PC-9 (cell line): Measurements from ENCODE around the gene EXTL1. TPM values are rescaled to one million over a fixed set of nuclear protein-coding genes. Genes with fewer than 3 reads are reported as not detected.

ENCODE experiments used
- BruUV-seq: library from RNA; stranded (reverse); fragments of 400-500 nt; replicated peaks from 2 replicates; lab custom pipeline; 2021; lab: Mats Ljungman, UMichigan
- CTCF ChIA-PET: fragments of 300-600 bp; sonication (Branson Sonifier 250); formaldehyde crosslinking; loops from one replicate; lab custom pipeline; 2022; ENCODE audit warnings: antibody characterized with exemption; lab: Charles Lee
- POLR2A ChIA-PET: fragments of 300-600 bp; sonication (Branson Sonifier 250); formaldehyde crosslinking; loops from one replicate; lab custom pipeline; 2022; ENCODE audit warnings: antibody characterized with exemption; ENCODE audit not compliant: unreplicated experiment; lab: Charles Lee
- DNase-seq, 2 experiments: peaks; one replicate each; pipeline versions ENCODE4 v3.0.0 to v3.0.0-alpha.2; 2015 to 2022; ENCODE audit warnings: mixed read lengths in 1 of 2
- H2AFZ ChIP-seq: fragments of 200-600 bp; sonication (generic); 2 replicates; pipeline ENCODE4 v1.8.1; 2017; ENCODE audit warnings: antibody characterized with exemption
- H3F3A ChIP-seq: fragments of 200-600 bp; sonication (generic); 2 replicates; pipeline ENCODE4 v1.8.1; 2017; ENCODE audit warnings: antibody characterized with exemption, mild to moderate bottlenecking, low read depth; ENCODE audit not compliant: insufficient read depth
- H3K27ac ChIP-seq: fragments of 200-600 bp; sonication (generic); 2 replicates; pipeline ENCODE4 v1.6.1; 2016; ENCODE audit warnings: mixed run types
- H3K27me3 ChIP-seq: fragments of 200-600 bp; sonication (generic); 2 replicates; pipeline ENCODE4 v1.6.1; 2016; ENCODE audit warnings: low read depth, mixed run types; ENCODE audit not compliant: insufficient read depth
- H3K36me3 ChIP-seq: fragments of 200-600 bp; sonication (generic); 2 replicates; pipeline ENCODE4 v1.6.1; 2016; ENCODE audit warnings: low read depth, mixed run types
- H3K4me1 ChIP-seq: fragments of 200-600 bp; sonication (generic); replicated peaks from 2 replicates; pipeline ENCODE4 v1.6.1; 2016; ENCODE audit warnings: mixed run types; ENCODE audit not compliant: insufficient read depth
- H3K4me2 ChIP-seq: fragments of 200-600 bp; sonication (generic); 2 replicates; pipeline ENCODE4 v1.6.1; 2017; ENCODE audit warnings: mixed run types
- H3K4me3 ChIP-seq: fragments of 200-600 bp; sonication (generic); 2 replicates; pipeline ENCODE4 v1.6.1; 2016; ENCODE audit warnings: mixed run types
- H3K79me2 ChIP-seq: fragments of 200-600 bp; sonication (generic); 2 replicates; pipeline ENCODE4 v1.6.1; 2017; ENCODE audit warnings: low read depth, mixed run types
- H3K9me2 ChIP-seq: fragments of 200-600 bp; sonication (generic); 2 replicates; pipeline ENCODE4 v1.8.1; 2017; ENCODE audit warnings: mild to moderate bottlenecking; ENCODE audit not compliant: insufficient read depth
- H3K9me3 ChIP-seq: fragments of 200-600 bp; sonication (generic); 2 replicates; pipeline ENCODE4 v1.8.1; 2016; ENCODE audit warnings: low read depth; ENCODE audit not compliant: insufficient read depth
- H4K20me1 ChIP-seq: fragments of 200-600 bp; sonication (generic); 2 replicates; pipeline ENCODE4 v1.8.1; 2017; ENCODE audit not compliant: insufficient read depth
- CTCF ChIP-seq: fragments of 200-600 bp; sonication (generic); conservative IDR thresholded peaks from 2 replicates; pipeline ENCODE4 v1.6.1; 2017; ENCODE audit warnings: mixed run types, antibody characterized with exemption, mild to moderate bottlenecking, moderate library complexity
- EZH2 ChIP-seq: fragments of 200-600 bp; sonication (generic); IDR thresholded peaks from 2 replicates; pipeline ENCODE4 v1.8.0; 2017; ENCODE audit warnings: antibody characterized with exemption, low read depth
- intact Hi-C: fragments of 100-400 bp; cut with micrococcal nuclease; formaldehyde crosslinking; loops from one replicate; pipeline ENCODE4 v1.10.0; 2022; ENCODE audit not compliant: unreplicated experiment
- total RNA-seq: library from RNA; stranded (reverse); gene quantifications from 2 replicates; pipeline ENCODE4 v1.2.3, GENCODE V29; 2021

Gene EXTL1
- total RNA-seq, 1 experiment from 2014 or later: 0.13 TPM

GRCh38 chr1:25994402-25995150 lies 27.0 kb upstream of the EXTL1 start:
- Histone ChIP-seq H3F3A (peaks cover 7% of the 10 kb centered on the region; the same call in 1 of the 2 replicates), H3K9me3 (no peaks in the 10 kb centered on the region), H3K27ac (no peak overlapping the region), H3K9me2 (no peaks in the 10 kb centered on the region), H3K4me2 (no peak overlapping the region), H3K79me2 (no peaks in the 10 kb centered on the region), H3K4me3 (no peak overlapping the region), H3K36me3 (no peaks in the 10 kb centered on the region), H3K27me3 (no peaks in the 10 kb centered on the region), H2AFZ (no peak overlapping the region), H4K20me1 (no peaks in the 10 kb centered on the region), H3K4me1 (peaks cover 12% of the 10 kb centered on the region)
- TF ChIP-seq EZH2: no peak
- TF ChIP-seq CTCF: no peak
- no peak for DNase-seq
- no TSS peak for BruUV-seq
- ChIA-PET CTCF (no interaction called here), POLR2A (interaction anchor here (0.6 kb wide), 1 partner anchor 8 kb away, joined by 4 read pairs; no protein-coding TSS in a partner anchor)
- intact Hi-C loops: loop anchor here (5.0 kb wide), 1 partner anchor 382 kb away; no protein-coding TSS in a partner anchor

GRCh38 chr1:25996966-25997827 lies 24.4 kb upstream of the EXTL1 start:
- H3K36me3 ChIP-seq: no peaks in the 10 kb centered on the region
- TSS peak; percentile 66 for BruUV-seq
- TF ChIP-seq CTCF: no peak
- TF ChIP-seq EZH2: no peak

More at GRCh38 chr1:25996966-25997827, 24.4 kb upstream of the EXTL1 start:
- 0 out of 2 replicates have a peak overlapping the region, but pooled peaks have one; percentile 1 for H3K27ac ChIP-seq
- H3K79me2 ChIP-seq: no peaks in the 10 kb centered on the region
- CTCF ChIA-PET: interaction anchor here (0.6 to 2.3 kb wide), 22 partner anchors 20 to 1337 kb away, joined by 3 to 25 read pairs (median 4); no protein-coding TSS in a partner anchor
- H3K27me3 ChIP-seq: no peaks in the 10 kb centered on the region
- POLR2A ChIA-PET: interaction anchor here (0.6 to 1.1 kb wide), 10 partner anchors 101 to 802 kb away, joined by 3 to 19 read pairs (median 6); partner anchors contain the start of gene MTFR1L
- H3F3A ChIP-seq: peaks cover 7% of the 10 kb centered on the region; the same call in 1 of the 2 replicates
- intact Hi-C loops: loop anchor here (5.0 kb wide), 1 partner anchor 385 kb away; no protein-coding TSS in a partner anchor
- H4K20me1 ChIP-seq: no peaks in the 10 kb centered on the region
- peak overlapping the region; percentile 95 for H3K4me2 ChIP-seq
- peaks cover 12% of the 10 kb centered on the region for H3K4me1 ChIP-seq
- no peak for DNase-seq
- H3K9me2 ChIP-seq: no peaks in the 10 kb centered on the region
- peak overlapping the region; percentile 69 for H3K4me3 ChIP-seq
- no peaks in the 10 kb centered on the region for H3K9me3 ChIP-seq
- H2AFZ ChIP-seq: peak overlapping the region; percentile 84
